IPS-NIHi11 (cell line): Measurements from ENCODE around the gene MRPL48.
"Not testable (repeated sequence)": the region's sequence is repeated elsewhere in the genome, so short reads cannot be mapped to it uniquely, and the experiment has no call there.

Experiments
- DNase-seq: peaks from one replicate; pipeline ENCODE4 v3.0.0; 2012; ENCODE audit warnings: mixed read lengths, low spot score

MRPL48 gene

GRCh38 chr11:73779084-73779902 lies 8.4 kb upstream of the MRPL48 start:
- peak; percentile 96 for DNase-seq

- DNase-seq: no peak
Observed at GRCh38 chr11:73781303-73781702, 6.4 kb upstream of the MRPL48 start.

- no peak for DNase-seq
Observed at GRCh38 chr11:73783483-73784020, 4.1 kb upstream of the MRPL48 start.

GRCh38 chr11:73784080-73784634 lies 3.5 kb upstream of the MRPL48 start:
- DNase-seq: no peak

- DNase-seq: no peak
Observed at GRCh38 chr11:73784734-73785133, 2.9 kb upstream of the MRPL48 start.

- DNase-seq: not testable (repeated sequence)
Observed at GRCh38 chr11:73785467-73785866, 2.2 kb upstream of the MRPL48 start.

- no peak for DNase-seq
Observed at GRCh38 chr11:73787051-73787642, 527 bp upstream of the MRPL48 start.

- no peak for DNase-seq
Observed at GRCh38 chr11:73789279-73789670, 1.6 kb downstream of the MRPL48 start.

GRCh38 chr11:73792584-73792983 lies 4.9 kb downstream of the MRPL48 start:
- no peak for DNase-seq

- DNase-seq: peak; percentile 49
Observed at GRCh38 chr11:73795925-73796632, 8.4 kb downstream of the MRPL48 start.

- DNase-seq: no peak
Observed at GRCh38 chr11:73797457-73797856, 9.8 kb downstream of the MRPL48 start.

GRCh38 chr11:73800276-73800806 lies 12.7 kb downstream of the MRPL48 start:
- no peak for DNase-seq

- DNase-seq: no peak
Observed at GRCh38 chr11:73801136-73801535, 13.5 kb downstream of the MRPL48 start.

- DNase-seq: no peak
Observed at GRCh38 chr11:73804712-73805111, 17.0 kb downstream of the MRPL48 start.

GRCh38 chr11:73808052-73808451 lies 20.4 kb downstream of the MRPL48 start:
- DNase-seq: no peak

- DNase-seq: no peak
Observed at GRCh38 chr11:73810637-73811036, 23.0 kb downstream of the MRPL48 start.

GRCh38 chr11:73812234-73812633 lies 24.6 kb downstream of the MRPL48 start:
- DNase-seq: no peak

- no peak for DNase-seq
Observed at GRCh38 chr11:73814812-73815211, 27.1 kb downstream of the MRPL48 start.

GRCh38 chr11:73818846-73819245 lies 31.2 kb downstream of the MRPL48 start:
- DNase-seq: no peak

GRCh38 chr11:73830261-73830660 lies 42.6 kb downstream of the MRPL48 start:
- DNase-seq: no peak

GRCh38 chr11:73833067-73833466 lies 45.4 kb downstream of the MRPL48 start:
- no peak for DNase-seq

GRCh38 chr11:73838443-73839122 lies 50.9 kb downstream of the MRPL48 start:
- DNase-seq: peak; percentile 28
